NCI-H345 treated with DMSO at 0.1 percent for 48 hours (cell line): ENCODE results near the gene SIPA1.
"Not testable (repeated sequence)": the region's sequence is repeated elsewhere in the genome, so short reads cannot be mapped to it uniquely, and the experiment has no call there.

ENCODE experiments used
- DNase-seq: peaks from one replicate; lab custom pipeline; 2025; ENCODE audit not compliant: unreplicated experiment; lab: John Stamatoyannopoulos, UW

SIPA1 gene

DNA sequence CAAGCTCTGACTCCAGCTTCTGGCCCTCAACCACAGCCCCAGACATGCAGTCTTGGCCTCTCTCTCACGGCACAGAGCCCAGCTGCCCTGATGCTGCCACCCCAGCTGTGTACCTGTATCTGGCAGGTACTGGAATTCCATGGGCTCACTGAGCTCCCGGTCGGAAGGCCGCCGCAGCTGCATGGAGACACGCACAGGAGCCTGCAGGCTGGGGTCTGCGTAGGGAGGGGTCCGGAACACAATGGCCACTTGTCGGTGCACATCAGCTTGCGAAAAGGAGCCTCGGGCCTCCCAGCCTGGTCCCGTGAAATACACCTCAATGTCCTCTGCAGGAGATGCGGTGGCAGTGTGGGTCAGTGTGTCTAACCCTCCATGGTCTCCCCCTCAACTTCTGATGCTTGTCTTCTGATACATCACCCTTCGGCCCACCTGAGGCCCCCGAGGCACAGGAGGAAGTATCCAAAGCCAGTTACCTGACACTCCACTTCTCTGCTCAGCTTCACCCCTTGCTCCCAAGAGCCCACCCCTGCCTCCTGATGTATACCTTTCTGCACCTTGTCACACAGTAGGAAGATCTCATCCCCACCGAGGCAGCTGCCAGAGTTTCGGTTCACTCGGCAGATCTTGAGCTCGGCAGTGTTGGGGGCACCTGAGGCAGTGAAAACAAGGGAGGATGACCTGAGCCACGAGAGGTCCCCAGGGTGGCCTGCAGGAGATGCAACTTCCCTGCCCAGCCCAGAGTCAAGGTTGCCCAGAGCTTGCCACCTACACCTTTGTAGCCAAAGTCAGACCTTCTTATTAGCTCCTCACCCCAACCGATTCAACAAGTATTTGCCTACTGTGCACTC, 20.5 kb downstream of the SIPA1 start:
- no peak for DNase-seq

DNA sequence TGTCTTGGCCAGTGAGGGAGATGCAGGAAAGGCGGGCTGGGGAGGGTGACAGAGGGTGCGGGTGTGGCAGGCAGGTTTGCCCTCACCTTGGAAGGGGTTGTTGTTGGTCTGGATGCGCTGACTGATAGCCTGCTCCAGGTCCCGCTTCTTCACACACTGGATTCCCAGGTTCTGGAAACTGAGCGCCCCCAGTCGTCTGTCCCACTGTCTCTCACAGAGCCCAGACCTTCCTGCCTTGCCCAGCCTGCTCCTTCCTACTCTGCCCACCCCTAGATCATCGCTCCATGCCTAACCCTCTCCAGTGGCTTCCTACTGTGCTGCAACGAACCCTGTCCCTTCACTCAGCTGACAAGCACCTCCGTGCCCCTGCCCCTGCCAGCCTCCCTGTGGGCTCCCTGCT, 22.1 kb downstream of the SIPA1 start:
- no peak for DNase-seq

DNA sequence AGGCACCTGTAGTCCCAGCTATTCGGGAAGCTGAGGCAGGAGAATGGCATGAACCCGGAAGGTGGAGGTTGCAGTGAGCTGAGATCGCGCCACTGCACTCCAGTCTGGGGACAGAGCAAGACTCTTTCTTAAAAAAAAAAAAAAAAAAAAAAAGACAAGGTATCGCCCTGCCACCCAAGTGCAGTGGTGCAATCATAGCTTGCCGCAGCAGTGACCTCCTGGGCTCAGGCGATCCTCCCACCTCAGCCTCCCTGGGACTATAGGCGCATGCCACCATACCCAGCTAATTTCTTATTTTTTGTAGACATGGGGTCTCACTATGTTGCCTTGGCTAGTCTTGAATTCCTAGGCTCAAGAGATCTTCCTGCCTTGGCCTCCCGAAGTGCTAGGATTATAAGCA, 23.0 kb downstream of the SIPA1 start:
- DNase-seq, result not testable (repeated sequence)

DNA sequence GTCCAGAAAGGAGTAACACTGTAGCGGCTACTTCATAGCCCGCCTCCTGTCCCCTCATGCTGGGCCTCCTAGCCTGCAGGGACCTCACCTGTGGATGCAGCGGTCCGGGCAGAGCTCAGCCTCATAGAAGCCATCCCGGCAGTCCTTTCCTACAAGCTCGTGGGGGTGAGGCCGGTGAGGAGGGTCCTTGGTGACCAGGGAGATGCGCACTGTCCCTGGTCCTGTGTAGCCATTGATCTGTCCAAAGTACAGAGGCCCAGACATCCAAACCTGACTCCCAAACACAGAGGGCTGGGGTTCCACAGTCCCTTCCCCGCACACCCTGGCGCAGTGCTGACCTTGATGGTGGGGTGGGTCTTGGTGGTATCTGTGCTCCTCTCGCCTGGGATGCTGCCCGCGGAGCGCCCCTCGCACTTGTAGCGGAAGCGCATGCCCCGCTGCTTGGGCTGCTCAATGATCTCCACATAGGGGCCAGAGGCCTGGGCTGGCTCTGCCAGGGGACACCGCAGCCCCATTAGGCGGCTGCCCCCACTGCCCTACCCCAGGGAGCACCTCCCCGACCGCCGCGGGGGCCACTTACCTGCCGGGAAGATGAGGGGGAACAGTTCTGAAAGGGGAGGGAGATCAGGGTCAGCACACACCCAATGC, 23.8 kb downstream of the SIPA1 start:
- DNase-seq, result no peak

DNA sequence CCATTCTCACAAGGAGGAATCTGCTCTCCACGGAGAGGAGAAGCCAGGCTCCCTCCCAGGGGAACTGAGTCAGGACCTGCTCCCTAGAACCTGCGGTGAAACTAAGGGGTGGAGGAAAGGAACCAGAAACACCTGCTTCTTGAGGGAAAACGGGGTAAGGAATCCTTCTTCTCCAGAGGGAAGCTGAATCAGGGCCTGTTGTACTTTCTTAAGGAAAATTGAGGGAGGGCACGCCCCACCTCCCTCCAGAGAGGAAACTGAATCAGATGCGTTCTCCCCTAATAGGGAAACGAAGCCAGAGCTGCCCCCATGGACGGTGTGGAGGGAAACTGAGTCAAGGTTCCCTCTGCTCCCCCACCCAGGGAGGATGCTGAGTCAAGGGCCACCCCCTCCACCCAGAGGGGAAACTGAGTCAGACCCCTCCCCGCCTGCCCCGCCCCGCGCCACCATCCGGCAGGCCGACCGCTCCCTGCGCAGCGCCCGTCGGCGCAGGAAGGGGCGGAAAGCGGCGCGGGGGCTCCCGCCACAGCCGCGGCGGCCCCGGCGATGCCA, 24.4 kb downstream of the SIPA1 start:
- no peak for DNase-seq

DNA sequence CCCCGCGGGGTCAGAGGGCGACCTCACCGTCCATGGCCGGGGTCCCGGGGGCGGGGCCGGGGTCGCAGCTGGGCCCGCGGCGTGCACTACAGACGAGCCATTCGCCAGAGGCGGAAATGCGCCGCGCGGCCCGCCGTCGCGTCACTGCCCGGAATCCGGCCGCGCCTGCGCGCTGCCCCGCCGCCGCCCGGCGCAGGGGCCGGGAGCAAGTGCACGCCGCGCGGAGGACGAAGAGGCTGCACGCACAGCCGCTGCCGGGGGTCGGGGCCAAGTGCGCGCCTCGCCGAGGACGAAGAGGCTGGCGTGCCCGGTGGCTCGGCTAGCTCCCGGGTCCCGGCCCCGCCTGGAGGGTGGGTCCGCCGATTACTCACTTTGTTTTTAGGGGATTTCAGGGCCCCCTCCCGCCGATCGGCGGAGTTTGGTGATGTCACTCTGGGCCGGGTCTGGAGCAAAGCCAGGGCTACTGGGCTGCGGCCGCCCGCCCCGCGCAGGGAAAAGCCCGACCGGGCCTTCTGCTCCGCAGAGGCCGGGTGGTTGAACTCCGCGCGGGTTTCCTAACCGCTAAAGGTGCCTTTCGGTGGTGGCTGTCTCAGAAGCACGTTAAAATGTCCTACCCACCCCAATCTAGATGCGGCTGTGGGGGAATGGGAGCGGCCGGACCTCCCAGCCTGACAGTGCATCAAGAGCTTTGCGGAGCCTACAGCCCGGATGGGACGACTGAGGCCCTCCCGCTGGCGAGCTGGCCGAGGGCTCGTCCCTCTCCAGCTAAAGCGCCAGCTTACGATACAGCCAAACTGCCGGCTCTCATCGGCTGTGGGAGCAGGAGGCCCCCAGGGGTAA, 25.1 kb downstream of the SIPA1 start, which contains the start of gene RELA:
Gene RELA, minus strand, starts transcription at position 118 of the 840 bp plus-strand sequence. Its CDS starts 84 bp downstream, at position 34.
- peak; percentile 68 for DNase-seq

DNA sequence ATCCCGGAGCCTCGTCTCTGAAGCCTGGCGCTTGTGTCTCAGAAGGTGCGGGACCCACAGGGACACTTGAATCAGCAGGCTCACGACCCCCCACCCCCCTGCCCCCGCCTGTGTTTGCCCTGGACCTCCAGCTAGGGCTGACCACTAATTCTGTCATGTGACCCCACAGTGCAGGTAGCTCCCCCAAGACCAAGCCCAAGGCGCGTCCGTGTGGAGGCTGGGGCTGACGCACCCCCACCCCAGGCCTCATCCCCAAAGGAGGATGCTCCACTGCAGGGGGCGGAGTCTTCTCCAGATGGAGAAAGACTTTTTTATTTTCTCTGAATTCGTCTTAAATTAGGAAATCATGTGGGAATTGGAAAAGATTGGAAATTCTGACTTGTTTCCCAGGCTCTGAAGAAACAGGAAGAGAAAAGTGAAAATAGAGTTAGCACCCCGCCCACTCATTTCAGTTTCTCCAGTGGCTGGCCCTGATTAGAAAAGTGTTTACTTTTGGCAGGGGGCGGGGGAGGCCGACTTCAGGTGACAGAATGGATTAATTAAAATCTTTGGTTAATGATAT, 25.8 kb downstream of the SIPA1 start:
- no peak for DNase-seq

DNA sequence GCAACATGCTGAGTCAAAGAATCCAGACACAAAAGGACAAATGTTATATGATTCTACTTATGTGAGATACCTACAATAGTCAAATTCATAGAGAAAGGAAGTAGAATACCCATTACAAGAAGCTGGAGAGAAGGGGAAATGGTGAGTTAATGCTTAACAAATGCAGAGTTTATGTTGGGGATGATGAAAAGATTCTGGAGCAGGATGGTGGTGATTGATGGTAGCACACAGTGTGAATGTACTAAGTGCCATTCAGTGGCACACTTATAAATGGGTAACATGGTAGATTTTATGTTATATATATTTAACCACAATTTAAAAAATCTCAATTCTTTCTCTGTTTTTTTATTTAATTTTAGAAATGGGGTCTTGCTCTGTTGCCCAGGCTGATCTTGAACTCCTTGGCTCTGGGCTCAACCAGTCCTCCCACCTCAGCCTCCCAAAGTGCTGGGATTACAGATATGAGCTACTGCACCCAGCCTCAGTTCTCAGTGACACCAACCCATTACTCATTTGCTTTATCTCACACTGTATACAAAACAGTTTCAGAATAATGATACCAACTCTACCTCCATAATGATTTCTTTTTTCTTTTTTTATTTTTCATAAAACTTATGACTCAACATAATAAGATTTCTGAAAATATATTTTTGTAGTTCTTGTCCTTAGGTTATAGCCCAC, 34.4 kb downstream of the SIPA1 start:
- DNase-seq, result no peak

DNA sequence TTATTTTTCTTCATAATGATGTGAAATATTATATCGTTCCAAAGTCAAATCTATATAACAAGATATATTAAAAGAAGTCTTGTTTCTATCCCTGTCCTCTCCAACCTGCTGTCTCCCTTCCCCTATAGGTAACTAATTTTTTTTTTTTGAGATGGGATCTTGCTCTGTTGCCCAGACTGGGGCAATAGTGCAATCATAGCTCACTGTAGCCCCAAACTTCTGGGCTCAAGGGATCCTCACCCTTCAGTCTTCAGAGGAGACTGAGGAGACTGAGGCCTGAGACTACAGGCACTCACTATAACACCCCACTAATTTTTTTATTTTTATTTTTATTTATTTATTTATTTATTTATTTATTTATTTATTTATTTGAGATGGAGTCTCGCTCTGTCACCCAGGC, 35.1 kb downstream of the SIPA1 start:
- DNase-seq, result no peak

DNA sequence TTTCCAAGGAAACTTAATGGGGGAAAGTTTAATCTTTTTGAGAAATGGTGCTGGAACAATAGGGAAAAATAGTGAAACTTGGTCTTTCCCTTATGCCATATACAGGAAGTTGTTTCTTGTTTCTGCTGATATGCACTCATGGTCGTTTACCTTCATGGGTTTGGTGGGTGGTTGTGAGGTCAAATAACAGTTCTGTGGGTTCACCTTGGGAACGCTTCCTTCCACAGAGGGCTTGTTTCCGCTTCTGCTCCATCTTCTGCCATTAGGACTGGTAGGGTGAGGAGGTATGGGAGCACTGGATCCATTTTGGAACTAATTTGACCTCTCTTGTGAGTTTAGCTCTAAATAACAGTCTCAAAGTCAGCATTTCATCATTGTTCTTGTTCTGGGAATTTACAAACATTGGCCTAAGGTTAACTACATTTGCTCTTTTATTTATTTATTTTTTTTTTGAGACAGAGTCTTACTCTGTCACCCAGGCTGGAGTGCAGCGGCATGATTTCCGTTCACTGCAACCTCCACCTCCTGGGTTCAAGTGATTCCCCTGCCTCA, 42.4 kb downstream of the SIPA1 start:
- DNase-seq, result no peak

DNA sequence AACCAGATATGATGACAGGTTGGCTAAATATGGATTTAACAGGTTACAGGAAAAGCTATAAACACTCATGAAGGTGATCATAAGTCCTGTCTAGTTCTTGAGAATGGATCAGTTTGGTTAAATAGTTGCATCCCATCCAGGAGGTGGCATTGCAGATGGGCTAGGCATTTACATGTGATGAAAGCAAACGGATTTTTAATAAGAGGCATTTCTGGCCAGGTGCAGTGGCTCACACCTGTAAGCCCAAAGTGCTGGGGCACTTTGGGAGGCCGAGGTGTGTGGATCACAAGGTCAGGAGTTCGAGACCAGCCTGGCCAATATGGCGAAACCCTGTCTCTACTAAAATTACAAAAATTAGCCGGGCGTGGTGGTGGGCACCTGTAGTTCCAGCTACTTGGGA, 45.6 kb downstream of the SIPA1 start:
- not testable (repeated sequence) for DNase-seq

DNA sequence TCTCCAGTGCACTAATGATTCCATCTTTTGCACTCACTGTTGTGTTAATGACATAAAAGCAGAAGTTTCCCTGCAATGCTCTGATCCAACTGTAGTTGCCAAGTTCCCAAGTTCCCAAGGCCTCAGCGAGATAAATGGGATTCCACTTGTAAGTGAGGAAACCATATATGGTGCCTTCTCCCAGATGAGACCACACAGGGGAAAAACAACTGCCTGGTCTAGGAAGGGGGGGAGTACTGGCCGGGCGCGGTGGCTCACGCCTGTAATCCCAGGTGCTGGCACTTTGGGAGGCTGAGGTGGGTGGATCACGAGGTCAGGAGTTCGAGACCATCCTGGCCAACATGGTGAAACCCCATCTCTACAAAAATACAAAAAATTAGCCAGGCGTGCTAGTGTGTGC, 48.1 kb downstream of the SIPA1 start:
- no peak for DNase-seq

DNA sequence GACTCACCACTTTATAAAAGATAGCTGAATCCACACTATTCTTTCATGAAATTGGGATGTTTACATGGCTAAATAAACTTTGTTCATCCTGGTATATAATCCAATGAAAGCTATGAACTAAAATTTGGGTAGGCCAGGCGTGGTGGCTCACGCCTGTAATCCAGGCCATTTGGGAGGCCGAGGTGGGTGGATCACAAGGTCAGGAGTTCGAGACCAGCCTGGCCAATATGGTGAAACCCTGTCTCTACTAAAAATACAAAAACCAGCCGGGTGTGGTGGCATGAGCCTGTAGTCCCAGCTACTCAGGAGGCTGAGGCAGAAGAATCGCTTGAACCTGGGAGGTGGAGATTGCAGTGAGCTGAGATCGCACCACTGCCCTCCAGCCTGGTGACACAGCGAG, 53.9 kb downstream of the SIPA1 start:
- not testable (repeated sequence) for DNase-seq

DNA sequence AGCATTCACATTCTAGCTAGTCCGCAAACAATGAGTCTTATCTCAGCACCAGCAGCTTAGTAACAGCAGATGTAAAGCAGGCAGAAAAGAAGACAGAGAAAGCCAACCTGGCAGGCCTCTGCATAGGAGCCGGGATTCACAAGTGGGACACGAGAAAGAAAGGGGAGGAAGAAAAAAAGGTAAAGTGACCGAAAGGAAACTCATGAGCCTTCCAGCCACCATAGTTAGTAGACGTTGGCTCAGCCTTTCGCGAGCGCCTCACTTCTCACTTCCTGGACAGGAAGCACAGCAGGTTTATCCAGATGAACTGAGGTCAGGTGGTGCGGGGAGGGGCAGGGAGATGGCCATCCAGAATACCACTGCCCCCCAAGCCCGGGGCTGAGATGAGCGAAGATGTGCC, 54.5 kb downstream of the SIPA1 start:
- no peak for DNase-seq

DNA sequence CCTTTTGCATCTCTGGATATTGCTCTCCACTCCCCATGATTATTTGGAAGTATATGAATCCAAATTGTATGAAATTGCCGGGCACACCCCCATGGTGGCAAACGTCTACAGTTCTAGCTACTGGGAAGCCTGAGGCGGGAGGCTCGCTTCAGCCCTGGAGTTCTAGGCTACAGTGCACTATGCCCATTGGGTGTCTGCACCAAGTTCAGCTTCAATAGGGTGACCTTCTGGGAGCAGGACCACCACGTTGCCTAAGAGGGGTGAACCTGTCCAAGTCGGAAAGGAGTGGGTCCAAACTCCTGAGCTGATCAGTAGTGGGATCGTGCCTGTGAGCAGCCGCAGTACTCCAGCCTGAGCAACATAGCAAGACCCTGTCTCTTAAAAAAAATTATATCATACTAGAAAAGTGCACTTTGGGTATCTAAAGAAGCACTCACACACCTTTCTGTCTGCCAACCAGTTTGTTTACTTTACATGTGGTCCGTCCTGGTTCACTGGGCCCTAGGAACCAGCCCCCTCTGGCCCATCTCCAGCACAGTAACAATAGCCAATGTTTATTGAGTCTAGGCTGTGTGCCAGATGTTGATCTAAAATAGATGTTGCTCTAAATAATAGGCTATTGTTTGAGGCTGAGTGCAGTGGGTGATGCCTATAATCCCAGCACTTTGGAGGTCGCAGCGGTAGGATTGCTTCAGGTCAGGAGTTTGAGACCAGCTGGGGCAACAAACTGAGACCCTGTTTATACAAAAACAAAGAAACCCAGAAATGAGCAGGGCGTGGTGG, 57.7 kb downstream of the SIPA1 start:
- peak; percentile 98 for DNase-seq

DNA sequence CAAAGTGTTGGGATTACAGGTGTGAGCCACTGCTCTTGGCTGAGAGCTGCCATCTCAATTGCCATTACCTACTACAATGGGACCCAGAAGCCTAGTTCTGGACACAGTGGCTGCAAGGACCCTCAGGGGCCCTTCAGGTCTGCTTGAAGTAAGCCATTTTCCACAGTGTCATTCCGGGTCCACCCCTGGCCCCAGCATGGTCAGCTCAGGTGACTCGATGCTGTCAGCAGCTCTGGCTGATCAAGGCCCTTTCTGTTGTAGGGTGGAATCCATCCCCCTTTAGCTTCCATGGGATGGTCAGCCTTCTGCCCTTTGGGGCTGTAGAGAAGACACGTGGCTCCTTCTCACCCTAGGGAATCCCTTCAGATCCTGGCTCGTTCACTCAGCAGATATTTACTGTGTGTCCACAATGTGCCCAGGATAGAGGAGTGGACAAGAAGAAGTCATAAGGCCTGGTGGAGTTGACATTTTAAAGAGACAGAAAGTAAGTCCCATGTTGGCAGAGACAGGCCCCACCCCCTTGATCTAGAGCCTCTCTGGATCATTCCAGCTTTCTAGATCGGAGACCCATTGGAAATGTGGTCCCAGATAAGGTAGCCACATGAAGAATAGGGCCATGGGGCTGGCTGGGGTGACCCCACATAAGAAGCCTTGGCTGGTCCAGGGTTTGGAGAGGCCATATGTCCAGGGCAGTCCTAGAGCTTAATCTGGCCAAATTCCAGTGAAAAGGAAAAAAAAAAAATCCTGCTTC, 59.1 kb downstream of the SIPA1 start:
- DNase-seq, result no peak

DNA sequence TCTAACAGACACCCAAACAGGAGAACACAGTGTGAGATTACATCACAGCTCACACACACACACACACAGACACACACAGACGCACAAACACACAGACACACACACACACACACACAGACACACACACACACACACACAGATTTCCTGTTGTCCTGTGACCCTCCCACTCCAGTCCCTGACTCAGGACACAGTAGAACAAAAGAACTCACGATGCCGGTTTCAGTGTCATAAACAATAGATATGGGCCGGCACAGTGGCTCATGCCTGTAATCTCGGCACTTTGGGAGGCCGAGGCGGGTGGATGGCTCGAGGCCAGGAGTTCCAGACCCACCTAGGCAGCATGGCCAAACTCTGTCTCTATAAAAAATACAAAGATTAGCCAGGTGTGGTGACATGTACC, 60.3 kb downstream of the SIPA1 start:
- DNase-seq, result no peak

DNA sequence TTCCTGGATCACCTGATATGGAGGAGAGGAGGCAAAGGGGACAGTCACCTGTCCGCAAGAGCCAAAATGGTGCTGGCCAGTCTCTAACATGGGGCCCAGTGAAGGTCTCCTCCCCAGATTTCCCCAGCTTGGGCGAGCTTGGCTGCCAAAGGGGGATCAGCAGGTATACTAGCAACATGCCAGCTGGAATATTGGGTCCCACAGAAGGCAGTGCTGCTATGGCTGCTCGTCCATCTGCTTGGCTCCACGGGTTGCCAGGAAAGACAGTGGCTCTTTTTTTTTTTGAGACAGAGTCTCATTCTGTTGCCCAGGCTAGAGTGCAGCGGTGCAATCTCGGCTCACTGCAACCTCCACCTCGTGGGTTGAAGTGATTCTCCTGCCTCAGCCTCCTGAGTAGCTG, 61.4 kb downstream of the SIPA1 start:
- DNase-seq, result no peak

DNA sequence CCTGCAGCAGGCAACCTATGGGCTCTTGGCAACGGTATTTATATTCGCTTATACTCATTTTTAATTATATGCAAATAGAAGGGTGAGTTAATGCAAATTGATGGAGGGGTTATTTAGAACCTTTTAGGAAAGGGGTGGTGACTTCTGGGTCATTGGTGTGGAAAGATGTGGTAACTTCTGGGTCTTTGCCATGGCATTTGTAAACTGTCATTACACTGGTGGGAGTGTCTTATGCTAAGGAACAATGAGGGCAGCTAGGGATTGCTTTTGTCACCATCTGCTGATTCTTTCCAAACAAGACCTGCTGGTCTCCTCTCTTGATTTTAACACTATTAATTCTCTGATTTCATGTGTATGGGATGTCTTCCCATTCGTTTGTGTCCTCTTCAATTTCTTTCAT, 62.5 kb downstream of the SIPA1 start:
- peak; percentile 16 for DNase-seq
